ENCODE measurements around the gene HOXD9. TPM values are rescaled to one million over a fixed set of nuclear protein-coding genes. Genes with fewer than 3 reads are reported as not detected.

HOXD9 gene
- polyA plus RNA-seq, 3 donors, result 87.5 to 104 (median 88.6) TPM

DNA sequence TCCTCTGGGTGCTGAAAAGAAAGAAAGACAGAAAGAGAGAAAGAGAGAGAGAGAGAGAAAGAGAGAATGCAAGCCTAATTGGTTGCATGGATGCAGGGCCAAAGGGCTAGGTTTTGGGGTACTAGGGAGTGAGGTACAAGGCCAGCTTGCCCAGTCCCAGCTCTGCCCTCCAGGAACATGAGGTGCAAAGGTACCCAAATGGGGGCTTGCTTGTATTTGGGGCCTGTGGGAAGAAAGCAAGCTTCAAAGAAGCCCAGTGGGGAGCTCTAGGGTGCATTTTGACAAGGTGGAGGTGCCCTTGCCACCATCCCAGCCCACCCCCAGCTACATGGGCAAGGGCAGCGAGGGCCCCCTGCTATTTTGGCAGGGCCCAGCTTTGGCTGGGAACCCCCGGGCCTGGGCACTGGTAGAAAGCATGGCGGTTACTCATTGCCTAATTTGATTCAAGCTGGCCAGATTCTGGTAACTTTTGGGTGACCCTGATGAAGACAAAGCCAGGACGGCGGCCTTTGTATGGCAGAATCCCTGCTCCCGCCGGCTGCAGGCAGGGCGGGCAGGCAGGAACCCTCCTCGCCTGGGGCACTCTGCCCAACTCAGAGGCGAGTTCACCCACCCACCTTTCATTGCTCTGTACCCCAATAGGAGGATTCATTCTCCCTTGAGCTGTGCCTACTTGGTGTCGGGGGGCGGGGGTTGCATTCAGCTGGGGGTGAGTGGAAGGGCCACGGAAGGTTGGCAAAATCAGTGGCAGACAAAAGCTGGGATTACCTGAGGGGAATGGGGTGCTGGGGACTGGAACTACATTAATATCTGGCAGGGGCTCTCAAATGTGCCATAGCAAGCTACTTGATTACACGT is 28.3 kb downstream of the HOXD9 start:
- no peak for DNase-seq

DNA sequence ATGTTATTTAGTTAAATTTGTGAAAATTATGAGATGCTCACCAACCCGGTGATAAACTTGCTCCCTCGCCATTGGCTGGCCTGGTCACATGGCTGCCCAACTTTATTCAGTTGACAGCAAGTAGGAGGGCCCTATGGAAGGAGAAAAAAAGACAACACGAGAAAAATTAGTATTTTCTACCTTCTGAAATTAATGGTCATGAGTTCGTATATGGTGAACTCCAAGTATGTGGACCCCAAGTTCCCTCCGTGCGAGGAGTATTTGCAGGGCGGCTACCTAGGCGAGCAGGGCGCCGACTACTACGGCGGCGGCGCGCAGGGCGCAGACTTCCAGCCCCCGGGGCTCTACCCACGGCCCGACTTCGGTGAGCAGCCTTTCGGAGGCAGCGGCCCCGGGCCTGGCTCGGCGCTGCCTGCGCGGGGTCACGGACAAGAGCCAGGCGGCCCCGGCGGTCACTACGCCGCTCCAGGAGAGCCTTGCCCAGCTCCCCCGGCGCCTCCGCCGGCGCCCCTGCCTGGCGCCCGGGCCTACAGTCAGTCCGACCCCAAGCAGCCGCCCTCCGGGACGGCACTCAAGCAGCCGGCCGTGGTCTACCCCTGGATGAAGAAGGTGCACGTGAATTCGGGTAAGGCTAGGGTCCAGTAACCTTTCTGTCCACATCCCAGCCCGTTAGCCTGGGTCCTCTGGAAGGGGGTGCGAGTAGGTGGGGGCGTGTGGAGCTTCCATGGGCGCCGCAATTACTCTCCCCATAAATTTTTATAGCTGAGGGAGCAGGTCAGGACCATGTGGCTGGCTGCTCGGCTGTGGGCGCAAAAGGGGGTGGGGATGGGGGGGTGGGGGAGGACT is 29.1 kb downstream of the HOXD9 start, which contains the start of gene HOXD4:
Gene HOXD4, plus strand, starts transcription at position 109 of the 846 bp plus-strand sequence. Its CDS starts 84 bp downstream, at position 193.
- DNase-seq, result no peak

DNA sequence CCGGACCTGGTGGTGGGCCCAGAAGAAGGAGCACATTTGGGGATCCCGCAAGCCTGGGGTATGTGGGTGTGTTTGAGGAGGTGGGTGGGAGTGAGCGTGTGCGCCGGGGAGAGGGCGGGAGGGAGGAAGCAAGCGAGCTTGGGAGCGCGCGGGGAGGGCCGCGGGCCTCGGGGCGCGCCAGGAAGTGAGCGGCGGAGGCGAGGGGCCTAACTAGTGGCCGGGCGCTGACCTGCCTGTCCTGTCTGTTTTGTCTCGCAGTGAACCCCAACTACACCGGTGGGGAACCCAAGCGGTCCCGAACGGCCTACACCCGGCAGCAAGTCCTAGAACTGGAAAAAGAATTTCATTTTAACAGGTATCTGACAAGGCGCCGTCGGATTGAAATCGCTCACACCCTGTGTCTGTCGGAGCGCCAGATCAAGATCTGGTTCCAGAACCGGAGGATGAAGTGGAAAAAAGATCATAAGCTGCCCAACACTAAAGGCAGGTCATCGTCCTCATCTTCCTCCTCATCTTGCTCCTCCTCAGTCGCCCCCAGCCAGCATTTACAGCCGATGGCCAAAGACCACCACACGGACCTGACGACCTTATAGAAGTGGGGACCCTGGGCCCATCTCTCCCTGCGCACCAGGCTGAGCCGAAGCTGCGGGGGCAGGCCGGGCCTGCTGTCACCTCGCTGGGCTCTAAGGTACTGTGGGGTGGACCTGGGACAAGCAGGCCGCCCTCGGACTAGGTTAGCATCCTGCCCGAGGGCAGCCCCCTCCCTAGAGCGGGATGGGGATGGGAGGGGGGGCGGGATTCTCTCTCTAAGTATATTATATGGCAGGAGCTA is 30.0 kb downstream of the HOXD9 start:
- DNase-seq, result no peak

DNA sequence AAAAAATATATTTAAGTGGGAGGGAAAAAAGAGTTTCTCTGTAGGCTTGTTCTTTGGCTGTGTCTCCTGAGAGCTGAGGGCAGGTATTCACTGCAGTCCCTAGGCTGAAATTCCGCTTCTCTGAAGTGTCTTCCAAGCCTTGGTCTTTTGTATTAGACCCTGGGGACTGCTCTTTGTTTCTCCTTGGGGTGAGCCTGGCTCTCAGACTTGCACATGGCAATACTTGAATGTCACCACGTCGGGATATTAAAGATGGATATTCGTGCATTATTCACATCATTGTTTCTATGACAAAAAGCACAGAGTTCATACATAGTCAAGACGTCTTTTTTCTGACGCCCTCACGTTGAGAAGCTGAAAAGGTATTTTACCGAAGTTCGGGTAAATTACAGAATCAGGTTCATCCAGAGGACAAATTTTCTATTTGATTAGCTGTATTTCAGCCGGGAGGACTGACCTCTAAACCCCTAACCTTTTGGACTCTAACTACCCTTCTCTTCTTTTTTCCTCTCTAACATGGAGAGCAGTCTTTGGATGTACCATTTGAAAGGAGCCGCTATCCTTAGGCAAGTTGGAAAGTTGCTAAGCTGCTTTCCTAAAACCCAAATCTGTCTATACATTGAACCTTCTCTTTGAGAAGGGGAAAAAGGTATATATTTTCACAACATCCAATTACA is 32.2 kb downstream of the HOXD9 start:
- DNase-seq, result no peak

DNA sequence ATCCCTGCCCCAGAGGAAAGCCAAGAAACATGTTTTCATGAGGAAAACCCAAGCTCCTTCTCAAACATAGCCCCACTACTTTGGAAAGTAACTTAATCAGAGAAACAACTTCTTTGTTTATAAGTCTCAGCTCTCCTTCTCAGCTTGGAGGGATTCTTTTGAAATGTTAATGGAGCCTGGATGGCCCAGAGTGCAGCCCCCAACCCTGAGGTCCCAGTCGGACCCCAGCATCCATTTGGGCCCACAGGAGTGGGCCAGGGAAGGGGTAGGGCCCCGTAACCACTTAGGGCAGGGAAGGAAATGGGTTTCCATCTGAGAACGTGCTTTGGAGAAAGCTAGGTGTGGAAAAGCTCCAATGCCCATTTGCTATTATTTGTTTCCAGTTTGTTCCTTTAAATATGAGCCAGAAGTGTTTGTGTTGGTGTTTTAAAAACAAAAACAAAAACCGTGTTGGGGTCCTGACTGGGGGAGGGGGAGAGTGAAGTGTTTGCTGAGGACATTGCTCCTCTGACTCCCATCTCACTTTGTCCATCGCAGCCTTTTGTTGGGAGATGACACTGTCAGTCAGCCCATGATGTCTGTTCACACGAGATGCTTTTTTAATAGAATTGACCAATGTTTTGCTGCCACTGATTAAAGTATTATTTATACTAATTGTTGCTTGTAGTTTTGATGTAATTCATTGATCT is 33.0 kb downstream of the HOXD9 start:
- DNase-seq, result no peak

DNA sequence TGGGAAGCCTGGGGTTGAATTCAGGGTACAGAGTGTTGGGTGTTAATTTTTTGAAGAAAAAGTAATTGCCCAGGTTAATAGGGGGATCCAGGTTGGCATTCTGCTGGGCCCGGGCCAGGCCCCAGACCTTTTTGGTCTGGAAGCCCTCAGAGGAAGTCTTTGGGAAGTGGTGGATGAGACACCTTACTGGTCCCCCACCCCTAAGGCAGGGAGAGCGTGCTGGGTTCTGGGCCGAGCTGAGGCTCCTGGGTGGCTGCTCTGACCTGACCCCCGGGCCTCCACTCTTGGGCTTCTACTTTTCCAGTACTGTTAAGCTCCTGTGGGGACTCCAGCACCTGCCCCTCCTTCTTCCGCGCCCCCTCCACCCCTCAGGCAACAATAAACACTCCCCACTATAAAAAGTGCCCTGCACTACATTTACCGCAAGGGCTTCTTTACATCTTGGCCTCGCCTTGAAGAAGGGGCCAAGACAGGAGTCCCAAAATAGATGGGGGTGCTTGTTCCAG is 33.8 kb downstream of the HOXD9 start:
- DNase-seq, result no peak

DNA sequence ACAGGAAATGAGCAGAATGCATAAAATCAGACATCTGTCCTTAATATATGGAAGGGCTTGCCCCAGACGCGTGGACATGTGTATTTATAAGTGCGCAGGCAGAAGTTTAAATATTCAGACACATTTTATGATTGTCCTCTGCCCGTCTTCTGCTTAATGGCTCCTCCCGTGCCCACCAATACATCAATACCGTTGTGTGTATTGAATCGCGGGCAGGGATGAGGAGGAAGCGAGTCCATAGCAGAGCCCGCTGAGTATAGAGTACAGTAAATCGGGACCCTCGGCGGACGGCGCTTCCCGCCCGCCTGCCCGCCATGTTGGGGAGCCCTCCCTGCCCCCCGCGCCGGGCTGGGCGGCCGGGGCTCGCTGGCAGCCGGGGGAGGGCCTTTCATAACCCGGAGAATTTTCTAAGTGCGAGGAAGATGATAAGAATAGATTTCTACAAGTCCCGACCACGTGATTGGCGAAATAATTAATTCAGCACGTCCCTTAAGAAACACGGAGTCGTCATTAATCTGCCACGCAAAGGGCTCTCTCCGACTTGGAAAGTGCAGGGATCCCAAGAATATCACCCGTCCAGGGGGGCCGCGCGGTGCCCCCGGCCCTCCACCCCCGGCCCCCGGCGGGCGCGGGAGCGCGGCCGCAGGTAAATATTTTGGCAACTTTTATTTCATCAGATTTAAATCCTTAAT is 34.4 kb downstream of the HOXD9 start, which contains the start of gene HOXD3:
Gene HOXD3, plus strand, starts transcription at position 501 of the 692 bp plus-strand sequence. CDS start 11,808 bp downstream, outside the sequence.
- no peak for DNase-seq

DNA sequence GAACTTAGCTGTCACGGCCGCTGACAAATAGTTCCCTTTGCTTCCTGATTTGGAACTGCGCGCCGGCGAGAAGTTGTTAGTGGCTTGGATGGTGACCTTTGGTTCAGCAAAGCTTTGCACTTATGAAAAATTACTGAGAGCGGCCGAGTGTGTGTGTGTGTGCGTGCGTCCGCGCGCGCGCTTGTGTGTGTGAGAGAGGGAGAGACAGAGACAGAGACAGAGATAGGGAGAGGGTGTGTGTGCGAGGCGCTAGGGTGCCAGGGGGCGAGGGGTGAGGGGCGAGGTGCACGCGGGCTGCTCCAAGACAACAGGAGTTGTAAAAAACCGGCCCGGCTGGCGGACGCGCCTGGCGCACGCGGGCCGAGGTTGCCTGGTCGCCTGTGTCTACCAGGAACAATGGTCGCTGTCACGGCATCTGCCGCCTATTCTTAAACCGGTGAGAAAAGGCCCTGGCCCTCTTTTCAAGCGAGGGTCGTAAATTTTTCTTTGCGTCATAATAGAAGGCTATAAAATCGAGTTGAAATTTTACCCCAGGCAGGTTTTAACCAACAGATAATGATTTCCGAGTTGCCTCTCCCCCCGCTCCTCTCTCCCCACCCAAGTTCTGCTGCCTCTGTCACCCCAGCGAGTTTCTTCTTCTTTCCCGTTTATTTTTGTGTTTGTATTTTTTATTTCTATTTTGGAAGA is 35.1 kb downstream of the HOXD9 start:
- no peak for DNase-seq

DNA sequence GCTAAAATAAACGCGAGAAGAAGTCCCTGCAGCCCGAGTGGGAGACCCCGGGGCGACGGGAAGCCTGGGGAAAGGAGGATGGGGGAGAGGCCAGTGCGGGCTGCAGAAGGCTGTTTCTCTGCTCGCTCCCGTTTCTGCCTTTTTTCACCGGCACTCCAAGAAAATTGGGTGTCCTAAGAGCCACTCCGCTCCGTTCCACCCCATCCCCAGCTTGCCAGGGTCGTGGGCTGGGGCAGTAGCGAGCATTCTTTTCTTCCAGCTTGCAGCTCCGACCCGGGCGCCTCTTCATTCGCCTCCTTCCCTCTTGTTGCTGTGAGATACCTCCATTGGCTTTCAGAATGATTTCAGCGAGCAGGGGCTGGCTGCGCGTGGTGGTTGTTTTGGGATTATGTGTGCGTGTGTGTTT is 35.7 kb downstream of the HOXD9 start:
- DNase-seq, result no peak

DNA sequence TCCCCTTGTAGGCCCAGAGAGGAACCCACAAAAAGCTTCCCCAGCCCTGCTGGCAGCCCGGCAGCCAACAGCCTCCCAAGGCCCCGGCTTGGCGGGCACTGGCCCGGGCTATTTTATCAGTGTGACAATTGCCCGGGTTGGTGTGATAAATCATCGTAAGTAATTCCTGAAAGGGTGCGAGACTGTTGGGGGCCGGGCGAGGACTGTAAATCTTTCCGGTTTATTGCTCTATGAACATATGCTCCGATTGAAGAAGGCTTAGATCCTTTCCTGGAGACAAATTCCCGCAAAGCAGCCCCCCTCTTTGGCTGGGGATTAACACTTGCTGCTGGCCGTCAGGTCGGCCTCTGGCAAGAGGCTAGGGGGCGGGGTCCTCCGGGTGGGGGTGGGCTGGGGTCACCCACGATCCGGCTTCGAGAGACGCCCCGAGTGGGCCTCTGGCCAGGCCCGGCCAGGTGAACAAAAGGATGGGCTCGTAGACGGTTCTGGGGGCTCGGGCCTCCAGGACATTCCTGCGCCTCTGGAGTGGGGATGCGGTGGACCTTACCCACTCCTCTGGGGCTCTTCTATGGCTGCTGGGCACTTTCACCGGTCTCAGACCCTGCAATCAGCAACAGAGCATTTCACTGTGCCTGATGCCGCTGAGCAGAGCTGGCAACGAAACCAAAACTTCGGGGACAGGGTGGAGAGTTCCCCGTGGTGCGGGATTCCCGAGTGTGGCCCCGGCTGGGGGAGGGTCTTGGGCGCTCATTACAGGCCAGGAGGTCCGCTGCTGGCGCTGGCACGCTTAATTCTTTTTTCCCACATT is 36.5 kb downstream of the HOXD9 start:
- DNase-seq, result peak; percentile 86

DNA sequence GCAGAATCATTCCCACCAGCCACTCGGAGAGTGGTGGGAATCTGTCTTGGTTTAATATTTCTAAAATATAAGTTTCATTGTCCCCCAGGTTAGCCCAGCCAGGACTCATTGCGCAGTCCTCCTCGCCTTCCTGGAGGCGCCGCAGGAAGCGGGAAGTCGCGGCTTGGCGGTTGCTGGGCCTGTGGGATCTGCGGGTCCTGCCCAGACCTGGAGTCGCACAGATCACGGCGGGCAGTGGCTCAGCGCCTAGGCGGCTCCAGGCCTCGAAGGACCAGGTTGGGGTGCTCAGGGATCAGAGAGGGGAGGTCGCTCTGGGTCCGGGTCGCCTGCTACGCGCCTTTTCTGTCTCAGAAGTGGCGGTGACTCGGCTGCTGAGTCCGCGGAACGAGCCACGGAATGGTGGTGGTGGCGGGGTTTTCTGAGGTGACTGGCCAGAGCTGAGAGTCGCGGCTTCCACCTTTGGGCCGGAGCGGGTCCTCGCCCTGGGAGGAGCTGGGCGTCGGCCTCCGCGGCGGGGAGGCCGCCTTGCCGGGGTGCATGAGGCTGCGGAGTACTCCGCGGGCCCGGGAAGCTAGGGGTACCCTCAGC is 37.2 kb downstream of the HOXD9 start:
- no peak for DNase-seq

DNA sequence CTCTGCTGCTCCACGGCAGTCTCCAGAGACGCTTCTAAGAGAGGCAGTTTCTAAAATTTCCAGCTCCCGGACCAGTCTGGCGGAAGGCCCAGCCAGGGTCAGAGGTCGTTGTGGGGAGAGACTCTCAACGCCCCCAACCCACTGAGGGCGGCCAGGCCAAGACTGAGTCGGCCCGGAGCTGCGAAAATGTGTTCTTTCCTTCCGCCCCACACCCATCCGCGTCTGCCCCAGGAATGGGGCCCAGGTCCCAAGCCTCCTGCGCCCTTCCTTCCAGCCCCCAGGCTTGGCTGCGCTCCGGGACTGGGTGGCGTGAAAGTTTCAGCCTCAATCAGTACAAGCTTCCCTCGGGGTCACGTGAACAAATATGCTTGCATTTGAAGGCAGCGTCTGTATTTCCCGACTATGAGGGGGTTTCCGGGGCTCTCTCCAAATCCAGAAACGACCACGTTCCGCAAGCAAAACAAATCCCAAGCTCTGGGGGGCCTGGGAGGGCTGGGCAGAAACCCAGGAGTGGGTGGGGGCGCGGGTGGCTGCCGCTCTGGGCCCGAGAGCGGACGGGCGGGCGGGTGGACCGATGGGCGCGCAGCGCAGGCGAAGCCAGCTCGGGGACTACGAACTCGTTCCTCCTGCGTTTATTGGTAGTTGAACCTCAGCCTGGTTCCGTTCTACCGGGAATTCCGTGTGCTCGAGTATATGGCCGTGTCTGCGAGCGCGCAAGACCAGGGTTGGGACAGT is 37.9 kb downstream of the HOXD9 start:
- no peak for DNase-seq

DNA sequence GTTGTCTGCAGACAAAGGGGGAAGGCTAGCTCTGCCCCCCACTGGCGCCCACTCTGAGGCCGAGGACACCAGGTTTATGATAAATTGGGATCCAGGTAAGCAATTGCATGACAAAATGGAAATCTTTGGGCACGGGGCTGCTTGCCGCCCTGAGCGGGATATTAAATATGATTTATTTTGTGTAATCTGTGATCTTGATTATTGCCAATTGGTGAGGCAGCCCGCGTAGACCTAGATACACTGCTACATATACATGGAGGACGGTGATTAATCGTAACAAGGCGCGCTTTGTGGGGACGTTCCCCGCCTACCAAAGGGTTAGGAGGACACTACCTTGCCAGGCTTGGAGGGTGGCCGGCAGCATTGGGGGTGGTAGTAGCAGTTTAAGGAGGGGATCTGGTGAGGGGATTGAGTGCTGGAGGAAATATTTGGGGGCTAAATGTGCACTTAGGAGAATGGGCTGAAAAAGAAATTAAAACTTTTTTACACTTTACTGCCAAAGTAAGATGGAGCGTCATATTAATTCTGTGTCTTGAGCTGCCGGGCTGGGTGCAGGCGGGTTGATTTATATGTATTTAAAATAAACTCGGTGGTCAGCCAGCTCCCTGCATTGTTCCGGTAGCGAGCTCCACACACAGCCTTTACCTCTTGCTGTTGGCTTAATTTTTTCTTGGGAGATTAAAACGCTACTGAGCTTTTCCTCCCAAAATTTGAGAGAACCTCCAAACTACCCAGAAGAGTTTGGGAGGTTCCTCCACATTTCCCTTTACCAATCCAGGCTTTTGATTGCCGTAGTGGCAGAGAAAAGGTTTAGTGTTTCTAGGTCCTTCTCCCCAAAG is 38.7 kb downstream of the HOXD9 start:
- no peak for DNase-seq

DNA sequence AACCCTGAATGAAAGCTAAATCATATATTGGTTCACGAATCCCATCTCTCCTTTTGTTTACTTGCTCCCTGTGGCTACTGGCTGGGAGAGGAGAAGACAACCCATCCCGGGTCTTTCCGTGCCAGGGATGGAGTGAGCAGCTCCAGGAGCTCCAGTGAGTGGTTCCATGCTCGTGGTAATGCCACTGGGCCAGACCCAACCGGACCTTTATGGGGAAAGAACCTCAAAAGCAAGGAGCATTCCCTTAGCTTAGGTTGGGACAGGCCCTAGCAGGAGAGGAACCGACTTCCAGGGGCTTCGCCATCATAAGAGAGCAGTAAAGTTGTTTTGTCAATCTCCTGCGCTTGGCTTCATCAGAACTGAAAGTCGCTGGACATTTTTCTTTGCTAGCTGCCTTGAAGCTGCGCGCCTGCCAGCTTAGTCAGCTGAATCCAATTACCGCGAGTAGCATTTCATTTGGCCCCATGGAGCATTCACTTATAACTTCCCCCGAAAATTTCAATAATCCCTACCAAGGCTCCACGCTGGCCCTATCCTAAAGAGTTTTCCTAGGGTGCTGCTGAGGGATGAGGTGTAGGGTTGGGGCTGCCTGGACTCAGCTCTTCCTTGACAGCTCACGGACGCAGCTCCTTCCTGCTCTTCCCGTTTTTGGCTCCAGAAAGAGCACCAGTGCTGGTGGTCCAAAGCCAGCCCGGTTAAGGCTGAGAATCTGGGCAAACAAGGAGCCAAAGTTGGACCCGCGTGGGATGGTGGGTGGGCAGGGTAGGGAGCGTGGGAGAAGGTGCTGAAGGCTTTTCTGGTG is 39.5 kb downstream of the HOXD9 start:
- DNase-seq, result no peak

Measured in renal pelvis (tissue), 4 donors.